22Rv1 (cell line): ENCODE data around the gene GSTCD.
"Not testable (repeated sequence)": the region's sequence is repeated elsewhere in the genome, so short reads cannot be mapped to it uniquely, and the experiment has no call there.

ENCODE experiments used
- CTCF ChIP-seq: fragments of 450-650 bp; IDR thresholded peaks from 2 replicates; pipeline ENCODE4 v1.5.1; 2017; ENCODE audit warnings: mild to moderate bottlenecking
- ZFX ChIP-seq: fragments of 450-650 bp; IDR thresholded peaks from 2 replicates; pipeline ENCODE4 v1.6.1; 2017; ENCODE audit warnings: antibody characterized with exemption, borderline replicate concordance

- 0 out of 2 replicates have a peak, but pooled peaks have one; percentile 12 for TF ChIP-seq CTCF
- not testable (repeated sequence) for TF ChIP-seq ZFX
These were observed 13.8 kb upstream of the GSTCD start for GRCh38 chr4:105694812-105695211.
